A549 (cell line): ENCODE measurements around the gene ZNF326. TPM values are rescaled to one million over a fixed set of nuclear protein-coding genes. Genes with fewer than 3 reads are reported as not detected.

ENCODE experiments used
- ATAC-seq, 2 experiments: fragments of 200-7000 bp in 1 of 2; fragments of >200 bp in 1 of 2; cut with Nextera tagmentation in 1 of 2; cut with Tn5 transposase in 1 of 2; 3 replicates each; pipeline versions ENCODE4 v1.8.0 to v1.9.1; 2018 to 2020; ENCODE audit warnings: mild to moderate bottlenecking in 1 of 2, moderate library complexity in 1 of 2
- CTCF ChIA-PET: fragments of 300-600 bp; sonication (Branson Sonifier 250); formaldehyde crosslinking; extraction: SDS; loops from one replicate; lab custom pipeline; 2021; ENCODE audit warnings: antibody characterized with exemption, inconsistent platforms; lab: Yijun Ruan, JAX
- POLR2A ChIA-PET: fragments of 350-600 bp; formaldehyde crosslinking; extraction: SDS; loops from one replicate; lab custom pipeline; 2021; ENCODE audit warnings: antibody characterized with exemption, inconsistent platforms; lab: Yijun Ruan, JAX
- DNase-seq, 2 experiments: peaks; one replicate each; pipeline versions ENCODE4 v3.0.0 to v3.0.0-alpha.2; 2011 to 2016; ENCODE audit warnings: low read depth in 1 of 2, low spot score in 1 of 2
- FAIRE-seq: peaks from 2 replicates; lab custom pipeline; 2011; peaks lifted over from hg19 to GRCh38; lab: Jason Lieb, UNC
- H3K27ac ChIP-seq, 2 experiments: fragments of >200 bp; sonication (Bioruptor Twin); formaldehyde crosslinking; 3 replicates each; pipeline ENCODE4 v1.5.1; 2016 to 2017
- H3K4me1 ChIP-seq: fragments of >200 bp; sonication (Bioruptor Twin); formaldehyde crosslinking; 3 replicates; pipeline ENCODE4 v1.6.1; 2016
- H3K4me2 ChIP-seq: fragments of >200 bp; sonication (Bioruptor Twin); formaldehyde crosslinking; 3 replicates; pipeline ENCODE4 v1.6.1; 2016
- H3K4me3 ChIP-seq: fragments of >200 bp; sonication (Bioruptor Twin); formaldehyde crosslinking; 3 replicates; pipeline ENCODE4 v1.5.1; 2016
- H3K9me3 ChIP-seq: fragments of >200 bp; sonication (Bioruptor Twin); formaldehyde crosslinking; 3 replicates; pipeline ENCODE4 v1.6.1; 2016
- BCL3 ChIP-seq: fragments of >200 bp; sonication (Bioruptor Twin); formaldehyde crosslinking; IDR thresholded peaks from 3 replicates; pipeline ENCODE4 v1.6.1; 2016
- CBX2 ChIP-seq: fragments of 200-600 bp; sonication (generic); IDR thresholded peaks from 2 replicates; pipeline ENCODE4 v1.6.1; 2016; ENCODE audit warnings: low read depth, mild to moderate bottlenecking, borderline replicate concordance
- CTCF ChIP-seq: fragments of >200 bp; sonication (Bioruptor Twin); formaldehyde crosslinking; IDR thresholded peaks from 3 replicates; pipeline ENCODE4 v1.5.1; 2016
- EHF ChIP-seq: fragments of 250-450 bp; sonication (Bioruptor Pico); IDR thresholded peaks from 2 replicates; pipeline ENCODE4 v1.5.0; 2020; ENCODE audit warnings: mild to moderate bottlenecking
- EHMT2 ChIP-seq: fragments of 200-600 bp; sonication (generic); IDR thresholded peaks from 2 replicates; pipeline ENCODE4 v1.6.1; 2016; ENCODE audit warnings: antibody characterized with exemption, low read depth, mild to moderate bottlenecking, moderate library complexity
- FOSB ChIP-seq: fragments of 250-450 bp; sonication (Bioruptor Pico); IDR thresholded peaks from 2 replicates; pipeline ENCODE4 v1.5.0; 2020; ENCODE audit warnings: mild to moderate bottlenecking, moderate library complexity
- FOSL2 ChIP-seq, 2 experiments: fragments of 450-650 bp in 1 of 2; fragments of >200 bp in 1 of 2; sonication (Bioruptor Twin) in 1 of 2; formaldehyde crosslinking; IDR thresholded peaks; 2 replicates each; pipeline versions ENCODE4 v1.5.0 to v1.6.1; 2016 to 2020; ENCODE audit warnings: mild to moderate bottlenecking in 1 of 2, moderate library complexity in 1 of 2
- FOXS1 ChIP-seq: fragments of 250-450 bp; sonication (Bioruptor Pico); IDR thresholded peaks from 2 replicates; pipeline ENCODE4 v1.5.0; 2020; ENCODE audit warnings: mild to moderate bottlenecking, moderate library complexity
- HDAC2 ChIP-seq: fragments of 200-600 bp; sonication (generic); IDR thresholded peaks from 2 replicates; pipeline ENCODE4 v1.6.1; 2016
- HEYL ChIP-seq: fragments of 250-450 bp; sonication (Bioruptor Pico); IDR thresholded peaks from 2 replicates; pipeline ENCODE4 v1.8.0; 2021; ENCODE audit warnings: mild to moderate bottlenecking, moderate library complexity
- HOXB13 ChIP-seq: fragments of 250-450 bp; sonication (Bioruptor Pico); IDR thresholded peaks from 2 replicates; pipeline ENCODE4 v1.5.0; 2020; ENCODE audit warnings: low read depth, mild to moderate bottlenecking, moderate library complexity
- HOXB5 ChIP-seq: fragments of 250-450 bp; sonication (Bioruptor Pico); IDR thresholded peaks from 2 replicates; pipeline ENCODE4 v1.5.0; 2020; ENCODE audit warnings: mild to moderate bottlenecking, moderate library complexity
- KDM1A ChIP-seq: fragments of 200-600 bp; sonication (generic); IDR thresholded peaks from 2 replicates; pipeline ENCODE4 v1.6.1; 2016; ENCODE audit warnings: low read depth, mild to moderate bottlenecking
- KDM5A ChIP-seq: fragments of 200-600 bp; sonication (generic); IDR thresholded peaks from 2 replicates; pipeline ENCODE4 v1.6.1; 2016; ENCODE audit warnings: antibody characterized with exemption, mild to moderate bottlenecking
- MAFK ChIP-seq: fragments of 450-650 bp; IDR thresholded peaks from 2 replicates; pipeline ENCODE4 v1.6.1; 2014; ENCODE audit not compliant: partially characterized antibody
- NFE2L2 ChIP-seq: fragments of 150-350 bp; conservative IDR thresholded peaks from 2 replicates; pipeline ENCODE4 v1.6.1; 2014; ENCODE audit warnings: low read length
- PBX3 ChIP-seq: IDR thresholded peaks from 2 replicates; pipeline ENCODE4 v1.6.1; 2012
- POLR2AphosphoS2 ChIP-seq: conservative IDR thresholded peaks from 2 replicates; pipeline ENCODE4 v1.6.1; 2012; ENCODE audit warnings: low read length, improper control_type of control experiment, inconsistent platforms
- RAD21 ChIP-seq, 2 experiments: fragments of >200 bp in 1 of 2; sonication (Bioruptor Twin) in 1 of 2; formaldehyde crosslinking in 1 of 2; IDR thresholded peaks in 1 of 2; conservative IDR thresholded peaks in 1 of 2; 2 replicates in 1 of 2; 3 replicates in 1 of 2; pipeline ENCODE4 v1.6.1; 2012 to 2018; ENCODE audit warnings: inconsistent platforms in 1 of 2
- RCOR1 ChIP-seq: fragments of 150-350 bp; IDR thresholded peaks from 2 replicates; pipeline ENCODE4 v1.6.1; 2014; ENCODE audit warnings: antibody characterized with exemption, low read length, low read depth
- RFX5 ChIP-seq: fragments of 450-650 bp; IDR thresholded peaks from 2 replicates; pipeline ENCODE4 v1.7.1; 2014; ENCODE audit warnings: antibody characterized with exemption, mild to moderate bottlenecking, moderate library complexity
- RNF2 ChIP-seq: fragments of 200-600 bp; sonication (generic); IDR thresholded peaks from 2 replicates; pipeline ENCODE4 v1.6.1; 2016; ENCODE audit warnings: low read depth, mild to moderate bottlenecking, antibody characterized with exemption, moderate library complexity, borderline replicate concordance
- SMC3 ChIP-seq: fragments of >200 bp; sonication (Bioruptor Twin); formaldehyde crosslinking; IDR thresholded peaks from 3 replicates; pipeline ENCODE4 v1.6.1; 2018; ENCODE audit warnings: inconsistent platforms
- SREBF2 ChIP-seq: fragments of 450-650 bp; IDR thresholded peaks from 2 replicates; pipeline ENCODE4 v1.6.1; 2014; ENCODE audit warnings: mild to moderate bottlenecking, moderate library complexity
- TFCP2L1 ChIP-seq: fragments of 250-450 bp; sonication (Bioruptor Pico); IDR thresholded peaks from 2 replicates; pipeline ENCODE4 v1.5.0; 2021; ENCODE audit warnings: mild to moderate bottlenecking
- ZFP36 ChIP-seq: fragments of 450-650 bp; IDR thresholded peaks from 2 replicates; pipeline ENCODE4 v1.6.1; 2014; ENCODE audit warnings: borderline replicate concordance; ENCODE audit not compliant: partially characterized antibody
- WGBS: methylation state at CpG from one replicate; pipeline ENCODE4 v1.1.6; 2017; ENCODE audit errors: missing lambda C conversion rate; 5-methylcytosine and 5-hydroxymethylcytosine counted together
- polyA plus RNA-seq, 4 experiments: library from polyadenylated mRNA; depleted of rRNA in 3 of 4; stranded (reverse); fragments of >200 nt; fragmentation: RNase III in 1 of 4; extraction: RNeasy Plus Mini Kit Qiagen cat#74134 plus additional on column Dnase treatment in 1 of 4; gene quantifications; 2 replicates in 3 of 4; 3 replicates in 1 of 4; pipeline ENCODE4 v1.2.3, GENCODE V29; 2011 to 2017

Gene ZNF326
- polyA plus RNA-seq, 2 of the 4 experiments (the other 2 are of a cell fraction): 32.3 to 47.8 TPM

GRCh38 chr1:89948722-89949345 lies 46.1 kb upstream of the ZNF326 start:
- POLR2A ChIA-PET: no interaction called here
- H3K4me1 ChIP-seq: peaks cover 75% of the 10 kb centered on the region
- H3K4me3 ChIP-seq: no peak overlapping the region
- H3K27ac ChIP-seq: peak overlapping the region; percentile 12 to 88; a peak in 4 of 6 replicates
- H3K9me3 ChIP-seq: no peaks in the 10 kb centered on the region
- TF ChIP-seq ZFP36 (no peak), CBX2 (no peak), SREBF2 (no peak), BCL3 (no peak), HOXB13 (CRISPR knock-in tag) (no peak), HDAC2 (no peak), PBX3 (no peak), RFX5 (no peak), RNF2 (no peak), NFE2L2 (no peak), SMC3 (no peak), FOSB (CRISPR knock-in tag) (no peak), EHMT2 (no peak), POLR2AphosphoS2 (no peak), TFCP2L1 (CRISPR knock-in tag) (no peak), HOXB5 (no peak), FOXS1 (CRISPR knock-in tag) (no peak), KDM1A (no peak), KDM5A (no peak), MAFK (no peak)
- CTCF ChIA-PET: no interaction called here
- no peak overlapping the region for H3K4me2 ChIP-seq
- ATAC-seq: no peak
- no peak for FAIRE-seq
- DNase-seq: no peak
- 83% methylated on average over 6 of the region's 6 CpGs for WGBS

GRCh38 chr1:89949991-89950624 lies 44.8 kb upstream of the ZNF326 start:
- peak overlapping the region; percentile 65 to 88 for H3K27ac ChIP-seq
- H3K9me3 ChIP-seq: no peaks in the 10 kb centered on the region
- TF ChIP-seq RAD21 (conservative IDR thresholded peaks at IDR 0.05 in 1 of 2, IDR thresholded peaks at IDR 0.05 in 1 of 2) (no peak), FOSL2 (IDR thresholded peaks at IDR 0.05) (no peak), FOSL2 (CRISPR knock-in tag; IDR thresholded peaks at IDR 0.05) (no peak), ZFP36 (no peak), HOXB5 (no peak), CTCF (no peak), EHF (CRISPR knock-in tag) (no peak), HEYL (CRISPR knock-in tag) (no peak), RCOR1 (no peak), SMC3 (no peak), SREBF2 (no peak)
- FAIRE-seq: no peak
- peak overlapping the region; percentile 55 for H3K4me2 ChIP-seq
- peaks cover 72% of the 10 kb centered on the region for H3K4me1 ChIP-seq
- ChIA-PET CTCF (interaction anchor here (1.2 kb wide), 1 partner anchor 106 kb away, joined by 4 read pairs; no protein-coding TSS in a partner anchor), POLR2A (no interaction called here)
- WGBS: 0% methylated on average over 1 of the region's 1 CpG
- no peak overlapping the region for H3K4me3 ChIP-seq
- no peak for DNase-seq
- ATAC-seq: no peak
